HCT116 (cell line): ENCODE data around the gene LRRC4B. TPM values are rescaled to one million over a fixed set of nuclear protein-coding genes. Genes with fewer than 3 reads are reported as not detected.

Experiments used
- ATAC-seq: fragments of 200-7000 bp; cut with Tn5 transposase; 2 replicates; pipeline ENCODE4 v1.9.1; 2020; ENCODE audit warnings: mild to moderate bottlenecking, moderate library complexity
- BruUV-seq: library from RNA; stranded (reverse); fragments of 400-500 nt; replicated peaks from 2 replicates; lab custom pipeline; 2021; lab: Mats Ljungman, UMichigan
- CTCF ChIA-PET: fragments of 300-600 bp; sonication (Branson Sonifier 250); formaldehyde crosslinking; loops from one replicate; lab custom pipeline; 2021; ENCODE audit warnings: antibody characterized with exemption; lab: Charles Lee
- POLR2A ChIA-PET: fragments of 300-600, 350-600 bp; sonication (Branson Sonifier 250); formaldehyde crosslinking; loops from one replicate; lab custom pipeline; 2021; ENCODE audit warnings: antibody characterized with exemption; lab: Charles Lee
- RAD21 ChIA-PET, 2 experiments: fragments of 300-600 bp; sonication (Branson Sonifier 250); formaldehyde crosslinking; loops; one replicate each; lab custom pipeline; 2023; ENCODE audit warnings: low total read pairs in 2 of 2; ENCODE audit not compliant: uncharacterized antibody in 2 of 2, unreplicated experiment in 2 of 2, low non-redundant PET in 1 of 2; lab: Charles Lee
- DNase-seq: peaks from one replicate; pipeline ENCODE4 v3.0.0-alpha.2; 2010; ENCODE audit warnings: low read depth, low spot score
- H2AFZ ChIP-seq: fragments of 200-600 bp; shearing (Covaris generic), sonication (generic); 2 replicates; pipeline ENCODE4 v1.6.1; 2017; ENCODE audit warnings: low read depth, mixed run types, mixed read lengths, antibody characterized with exemption, low read length; ENCODE audit not compliant: poor library complexity, severe bottlenecking
- H3K27ac ChIP-seq: 2 replicates; pipeline ENCODE4 v1.5.1; 2012; ENCODE audit warnings: low read depth, low read length
- H3K27me3 ChIP-seq: fragments of 200-600 bp; sonication (generic); 2 replicates; pipeline ENCODE4 v1.6.1; 2016; ENCODE audit warnings: mixed run types, low read length, mixed read lengths; ENCODE audit not compliant: insufficient read depth
- H3K36me3 ChIP-seq, 2 experiments: fragments of 200-500 bp in 1 of 2; fragments of 200-600 bp in 1 of 2; sonication (Bioruptor generic) in 1 of 2; sonication (generic) in 1 of 2; 2 replicates each; pipeline versions ENCODE4 v1.5.1 to v1.6.1; 2014 to 2016; ENCODE audit warnings: low read length in 2 of 2, inconsistent platforms in 1 of 2, mixed read lengths in 1 of 2, mixed run types in 1 of 2; ENCODE audit not compliant: insufficient read depth in 2 of 2, control insufficient read depth in 1 of 2
- H3K4me1 ChIP-seq, 2 experiments: fragments of 200-600 bp in 1 of 2; sonication (generic) in 1 of 2; 2 replicates each; pipeline versions ENCODE4 v1.5.1 to v1.6.1; 2012 to 2017; ENCODE audit warnings: low read length in 2 of 2, inconsistent platforms in 1 of 2, mild to moderate bottlenecking in 1 of 2, mixed read lengths in 1 of 2, mixed run types in 1 of 2, moderate library complexity in 1 of 2; ENCODE audit not compliant: insufficient read depth in 2 of 2, control insufficient read depth in 1 of 2
- H3K4me2 ChIP-seq: fragments of 200-600 bp; sonication (generic); 2 replicates; pipeline ENCODE4 v1.6.1; 2017; ENCODE audit warnings: mixed run types, low read length, mixed read lengths
- H3K4me3 ChIP-seq, 2 experiments: fragments of 200-600 bp in 1 of 2; sonication (generic) in 1 of 2; replicated peaks in 1 of 2; 2 replicates each; pipeline ENCODE4 v1.5.1; 2011 to 2016; ENCODE audit warnings: low read length in 2 of 2, control low read depth in 1 of 2, low read depth in 1 of 2, mild to moderate bottlenecking in 1 of 2, mixed read lengths in 1 of 2, mixed run types in 1 of 2
- H3K79me2 ChIP-seq: fragments of 200-600 bp; sonication (generic); 2 replicates; pipeline ENCODE4 v1.6.1; 2017; ENCODE audit warnings: mild to moderate bottlenecking, mixed run types, low read length, moderate library complexity, mixed read lengths; ENCODE audit not compliant: insufficient read depth
- H3K9ac ChIP-seq: fragments of 200-600 bp; sonication (generic); 2 replicates; pipeline ENCODE4 v1.6.1; 2016; ENCODE audit warnings: low read length, mixed read lengths
- H3K9me2 ChIP-seq: fragments of 200-600 bp; sonication (generic), shearing (Covaris generic); 2 replicates; pipeline ENCODE4 v1.6.1; 2017; ENCODE audit warnings: mixed run types, mild to moderate bottlenecking, moderate library complexity; ENCODE audit not compliant: insufficient read depth
- H3K9me3 ChIP-seq, 2 experiments: fragments of 200-500 bp in 1 of 2; fragments of 200-600 bp in 1 of 2; sonication (Bioruptor generic) in 1 of 2; sonication (generic) in 1 of 2; 2 replicates each; pipeline ENCODE4 v1.6.1; 2014 to 2017; ENCODE audit warnings: low read length in 2 of 2, mixed read lengths in 2 of 2, inconsistent platforms in 1 of 2, low read depth in 1 of 2, mild to moderate bottlenecking in 1 of 2, mixed run types in 1 of 2, moderate library complexity in 1 of 2; ENCODE audit not compliant: control insufficient read depth in 1 of 2, insufficient read depth in 1 of 2
- H4K20me1 ChIP-seq: fragments of 200-600 bp; sonication (generic), shearing (Covaris generic); 2 replicates; pipeline ENCODE4 v1.6.1; 2017; ENCODE audit warnings: mixed run types, mild to moderate bottlenecking, moderate library complexity; ENCODE audit not compliant: insufficient read depth
- EZH2 ChIP-seq: fragments of 200-600 bp; sonication (generic); IDR thresholded peaks from 2 replicates; pipeline ENCODE4 v1.6.1; 2017; ENCODE audit warnings: antibody characterized with exemption, mixed run types
- POLR2AphosphoS5 ChIP-seq: IDR thresholded peaks from 2 replicates; pipeline ENCODE4 v1.6.1; 2011; ENCODE audit warnings: mild to moderate bottlenecking, low read depth, low read length, moderate library complexity
- YY1 ChIP-seq: IDR thresholded peaks from 2 replicates; pipeline ENCODE4 v1.6.1; 2011; ENCODE audit warnings: low read length, low read depth, moderate library complexity, mild to moderate bottlenecking; ENCODE audit not compliant: insufficient replicate concordance; ENCODE audit errors: extremely low read depth
- intact Hi-C: fragments of 100-400 bp; cut with micrococcal nuclease; formaldehyde crosslinking; loops from 2 replicates; pipeline ENCODE4 v1.10.0; 2022
- total RNA-seq: library from RNA; stranded (reverse); gene quantifications from one replicate; pipeline ENCODE4 v1.2.1, GENCODE V29; 2021; ENCODE audit not compliant: unreplicated experiment
- TF ChIP-seq, protein P1 (sequence below), 3 experiments: fragments of 200-600 bp in 1 of 3; sonication (generic) in 1 of 3; IDR thresholded peaks in 2 of 3; conservative IDR thresholded peaks in 1 of 3; 2 replicates each; pipeline ENCODE4 v1.5.1; 2012 to 2017; ENCODE audit warnings: low read depth in 2 of 3, low read length in 2 of 3, antibody characterized with exemption in 1 of 3, borderline replicate concordance in 1 of 3, control low read depth in 1 of 3, mild to moderate bottlenecking in 1 of 3, mixed read lengths in 1 of 3, mixed run types in 1 of 3, moderate library complexity in 1 of 3; ENCODE audit not compliant: insufficient read depth in 1 of 3

The LRRC4B gene
- total RNA-seq, 1 experiment from 2014 or later = 0.89 TPM

GRCh38 chr19:50479761-50480251, 88.4 kb downstream of the LRRC4B start:
- Histone ChIP-seq H3K9me3 (no peaks in the 10 kb centered on the region), H4K20me1 (no peaks in the 10 kb centered on the region), H3K9ac (no peak overlapping the region), H3K4me3 (no peak overlapping the region), H2AFZ (no peak overlapping the region), H3K27me3 (no peaks in the 10 kb centered on the region), H3K4me1 (peaks cover 9 to 21% of the 10 kb centered on the region in 2 experiments; a peak in 3 of 4 replicates), H3K36me3 (peaks cover 18 to 36% of the 10 kb centered on the region in 2 experiments; a peak in 3 of 4 replicates), H3K79me2 (peaks cover 38% of the 10 kb centered on the region), H3K9me2 (no peaks in the 10 kb centered on the region), H3K27ac (no peak overlapping the region; the same call in 1 of the 2 replicates), H3K4me2 (no peak overlapping the region)
- POLR2A ChIA-PET = no interaction called here
- ATAC-seq (no peak), DNase-seq (no peak)
- CTCF ChIA-PET = interaction anchor here (1.8 to 2.3 kb wide), 3 partner anchors 14 to 122 kb away, joined by 6 to 13 read pairs (median 10); no protein-coding TSS in a partner anchor
- intact Hi-C loops = loop anchor here (1.0 kb wide), 1 partner anchor 112 kb away; no protein-coding TSS in a partner anchor
- BruUV-seq = no TSS peak
- RAD21 ChIA-PET = no interaction called here
- no peak for TF ChIP-seq YY1
- TF ChIP-seq POLR2AphosphoS5 = no peak

GRCh38 chr19:50478901-50479715, 89.1 kb downstream of the LRRC4B start:
- RAD21 ChIA-PET = no interaction called here
- Histone ChIP-seq H3K4me2 (no peak overlapping the region), H3K36me3 (peaks cover 18 to 36% of the 10 kb centered on the region in 2 experiments; a peak in 3 of 4 replicates), H3K9me2 (no peaks in the 10 kb centered on the region), H2AFZ (no peak overlapping the region), H3K79me2 (peaks cover 38% of the 10 kb centered on the region), H3K4me1 (peaks cover 9 to 21% of the 10 kb centered on the region in 2 experiments; a peak in 3 of 4 replicates), H3K4me3 (no peak overlapping the region), H3K27ac (no peak overlapping the region), H3K9me3 (no peaks in the 10 kb centered on the region), H3K27me3 (no peaks in the 10 kb centered on the region), H3K9ac (no peak overlapping the region), H4K20me1 (no peaks in the 10 kb centered on the region)
- CTCF ChIA-PET = interaction anchor here (1.8 to 2.3 kb wide), 3 partner anchors 13 to 122 kb away, joined by 6 to 13 read pairs (median 10); no protein-coding TSS in a partner anchor
- no peak for DNase-seq
- peak; percentile 43 for ATAC-seq
- BruUV-seq = no TSS peak
- intact Hi-C loops = loop anchor here (1.0 kb wide), 1 partner anchor 111 kb away; no protein-coding TSS in a partner anchor
- TF ChIP-seq, protein P1, sequence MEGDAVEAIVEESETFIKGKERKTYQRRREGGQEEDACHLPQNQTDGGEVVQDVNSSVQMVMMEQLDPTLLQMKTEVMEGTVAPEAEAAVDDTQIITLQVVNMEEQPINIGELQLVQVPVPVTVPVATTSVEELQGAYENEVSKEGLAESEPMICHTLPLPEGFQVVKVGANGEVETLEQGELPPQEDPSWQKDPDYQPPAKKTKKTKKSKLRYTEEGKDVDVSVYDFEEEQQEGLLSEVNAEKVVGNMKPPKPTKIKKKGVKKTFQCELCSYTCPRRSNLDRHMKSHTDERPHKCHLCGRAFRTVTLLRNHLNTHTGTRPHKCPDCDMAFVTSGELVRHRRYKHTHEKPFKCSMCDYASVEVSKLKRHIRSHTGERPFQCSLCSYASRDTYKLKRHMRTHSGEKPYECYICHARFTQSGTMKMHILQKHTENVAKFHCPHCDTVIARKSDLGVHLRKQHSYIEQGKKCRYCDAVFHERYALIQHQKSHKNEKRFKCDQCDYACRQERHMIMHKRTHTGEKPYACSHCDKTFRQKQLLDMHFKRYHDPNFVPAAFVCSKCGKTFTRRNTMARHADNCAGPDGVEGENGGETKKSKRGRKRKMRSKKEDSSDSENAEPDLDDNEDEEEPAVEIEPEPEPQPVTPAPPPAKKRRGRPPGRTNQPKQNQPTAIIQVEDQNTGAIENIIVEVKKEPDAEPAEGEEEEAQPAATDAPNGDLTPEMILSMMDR (IDR thresholded peaks at IDR 0.05 in 2 of 3, conservative IDR thresholded peaks at IDR 0.05 in 1 of 3; ENCODE audit: borderline replicate concordance in 1 of 3, insufficient read depth in 1 of 3, low read depth in 2 of 3, low read length in 2 of 3) = peak; percentile 94
- no peak for TF ChIP-seq EZH2
- POLR2A ChIA-PET = interaction anchor here (1.2 kb wide), 1 partner anchor 111 kb away, joined by 3 read pairs; no protein-coding TSS in a partner anchor
